ENCODE measurements around the gene ENTREP1.

DNA sequence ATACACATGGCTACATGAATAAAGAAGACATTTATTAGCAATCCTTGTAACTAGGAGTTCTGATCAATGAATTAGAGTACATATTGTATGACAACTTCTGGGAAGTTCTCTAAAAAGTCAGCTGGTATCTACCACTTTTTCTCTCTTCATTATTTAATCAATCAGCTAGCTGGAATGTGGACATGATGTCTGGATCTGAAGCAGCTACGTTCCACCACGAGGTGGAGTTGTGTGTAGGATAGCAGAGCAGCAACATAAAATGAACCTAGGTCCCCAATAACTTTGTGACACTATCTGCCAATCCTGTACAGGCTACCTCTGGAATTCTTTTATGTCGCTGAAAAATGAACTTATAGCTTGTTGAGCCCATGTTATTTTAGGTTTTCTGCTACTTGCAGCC is 32.9 kb upstream of the ENTREP1 start:
- TF ChIP-seq, protein P1, sequence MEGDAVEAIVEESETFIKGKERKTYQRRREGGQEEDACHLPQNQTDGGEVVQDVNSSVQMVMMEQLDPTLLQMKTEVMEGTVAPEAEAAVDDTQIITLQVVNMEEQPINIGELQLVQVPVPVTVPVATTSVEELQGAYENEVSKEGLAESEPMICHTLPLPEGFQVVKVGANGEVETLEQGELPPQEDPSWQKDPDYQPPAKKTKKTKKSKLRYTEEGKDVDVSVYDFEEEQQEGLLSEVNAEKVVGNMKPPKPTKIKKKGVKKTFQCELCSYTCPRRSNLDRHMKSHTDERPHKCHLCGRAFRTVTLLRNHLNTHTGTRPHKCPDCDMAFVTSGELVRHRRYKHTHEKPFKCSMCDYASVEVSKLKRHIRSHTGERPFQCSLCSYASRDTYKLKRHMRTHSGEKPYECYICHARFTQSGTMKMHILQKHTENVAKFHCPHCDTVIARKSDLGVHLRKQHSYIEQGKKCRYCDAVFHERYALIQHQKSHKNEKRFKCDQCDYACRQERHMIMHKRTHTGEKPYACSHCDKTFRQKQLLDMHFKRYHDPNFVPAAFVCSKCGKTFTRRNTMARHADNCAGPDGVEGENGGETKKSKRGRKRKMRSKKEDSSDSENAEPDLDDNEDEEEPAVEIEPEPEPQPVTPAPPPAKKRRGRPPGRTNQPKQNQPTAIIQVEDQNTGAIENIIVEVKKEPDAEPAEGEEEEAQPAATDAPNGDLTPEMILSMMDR (IDR thresholded peaks at IDR 0.05; ENCODE audit: insufficient read depth, low read length), result no peak
- TF ChIP-seq SPI1 (IDR thresholded peaks at IDR 0.05; ENCODE audit: borderline replicate concordance, low read depth), result no peak
- TF ChIP-seq POLR2AphosphoS5 (IDR thresholded peaks at IDR 0.05; ENCODE audit: low read depth), result no peak
- TF ChIP-seq, protein P2, sequence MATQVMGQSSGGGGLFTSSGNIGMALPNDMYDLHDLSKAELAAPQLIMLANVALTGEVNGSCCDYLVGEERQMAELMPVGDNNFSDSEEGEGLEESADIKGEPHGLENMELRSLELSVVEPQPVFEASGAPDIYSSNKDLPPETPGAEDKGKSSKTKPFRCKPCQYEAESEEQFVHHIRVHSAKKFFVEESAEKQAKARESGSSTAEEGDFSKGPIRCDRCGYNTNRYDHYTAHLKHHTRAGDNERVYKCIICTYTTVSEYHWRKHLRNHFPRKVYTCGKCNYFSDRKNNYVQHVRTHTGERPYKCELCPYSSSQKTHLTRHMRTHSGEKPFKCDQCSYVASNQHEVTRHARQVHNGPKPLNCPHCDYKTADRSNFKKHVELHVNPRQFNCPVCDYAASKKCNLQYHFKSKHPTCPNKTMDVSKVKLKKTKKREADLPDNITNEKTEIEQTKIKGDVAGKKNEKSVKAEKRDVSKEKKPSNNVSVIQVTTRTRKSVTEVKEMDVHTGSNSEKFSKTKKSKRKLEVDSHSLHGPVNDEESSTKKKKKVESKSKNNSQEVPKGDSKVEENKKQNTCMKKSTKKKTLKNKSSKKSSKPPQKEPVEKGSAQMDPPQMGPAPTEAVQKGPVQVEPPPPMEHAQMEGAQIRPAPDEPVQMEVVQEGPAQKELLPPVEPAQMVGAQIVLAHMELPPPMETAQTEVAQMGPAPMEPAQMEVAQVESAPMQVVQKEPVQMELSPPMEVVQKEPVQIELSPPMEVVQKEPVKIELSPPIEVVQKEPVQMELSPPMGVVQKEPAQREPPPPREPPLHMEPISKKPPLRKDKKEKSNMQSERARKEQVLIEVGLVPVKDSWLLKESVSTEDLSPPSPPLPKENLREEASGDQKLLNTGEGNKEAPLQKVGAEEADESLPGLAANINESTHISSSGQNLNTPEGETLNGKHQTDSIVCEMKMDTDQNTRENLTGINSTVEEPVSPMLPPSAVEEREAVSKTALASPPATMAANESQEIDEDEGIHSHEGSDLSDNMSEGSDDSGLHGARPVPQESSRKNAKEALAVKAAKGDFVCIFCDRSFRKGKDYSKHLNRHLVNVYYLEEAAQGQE (IDR thresholded peaks at IDR 0.05; ENCODE audit: insufficient replicate concordance, low read depth), result no peak

Data from HL-60 (cell line).